Pancreas (tissue), 10 donors: ENCODE results near the gene DTL. TPM values are rescaled to one million over a fixed set of nuclear protein-coding genes. Genes with fewer than 3 reads are reported as not detected.

Experiments
- ATAC-seq, 4 donors: fragments of 200-7000 bp; cut with Tn5 transposase; one replicate each; pipeline versions ENCODE4 v1.8.0 to v1.9.1; 2020; ENCODE audit warnings: mild to moderate bottlenecking in 4 of 4, moderate library complexity in 4 of 4
- DNase-seq, 6 donors: peaks; one replicate each; pipeline ENCODE4 v3.0.0-alpha.2; 2020
- FAIRE-seq: peaks from 2 replicates; lab custom pipeline; 2012; peaks lifted over from hg19 to GRCh38; lab: Jason Lieb, UNC
- H3K27ac ChIP-seq, 4 donors: fragments of 200-600 bp; sonication (generic); 1 replicate in 3 of 4; 2 replicates in 1 of 4; pipeline versions ENCODE4 v1.5.0 to v1.8.0; 2020
- H3K27me3 ChIP-seq, 4 donors: fragments of 200-600 bp; one replicate each; pipeline ENCODE4 v1.8.0; 2021
- H3K36me3 ChIP-seq, 3 donors: fragments of 200-600 bp; sonication (generic) in 1 of 3; one replicate each; pipeline versions ENCODE4 v1.5.0 to v1.8.0; 2020 to 2021
- H3K4me1 ChIP-seq, 3 donors: fragments of 200-600 bp; one replicate each; pipeline ENCODE4 v1.8.0; 2021
- H3K4me3 ChIP-seq, 4 donors: fragments of 200-600 bp; sonication (generic) in 2 of 4; one replicate each; pipeline versions ENCODE4 v1.5.0 to v1.8.0; 2020 to 2021
- H3K9me3 ChIP-seq, 4 donors: fragments of 200-600 bp; one replicate each; pipeline ENCODE4 v1.8.0; 2021
- CTCF ChIP-seq, 4 donors: fragments of 200-600 bp; sonication (generic) in 3 of 4; IDR thresholded peaks; one replicate each; pipeline versions ENCODE4 v1.5.0 to v1.8.0; 2021; ENCODE audit warnings: antibody characterized with exemption in 4 of 4
- intact Hi-C, 3 donors: fragments of 100-400 bp; cut with DNase I; formaldehyde crosslinking; loops; one replicate each; pipeline versions ENCODE4 v1.11.1 to v1.14.2; 2022
- microRNA-seq, 2 donors: library from miRNA; unstranded; fragments of <30 nt; microRNA quantifications; one replicate each; pipeline versions ENCODE4 to v1.1.0, GENCODE V29; 2019 to 2020
- polyA plus RNA-seq, 2 donors: library from polyadenylated mRNA; stranded (reverse); fragments of 200-250 nt; gene quantifications; one replicate each; pipeline ENCODE4 v1.2.3, GENCODE V29; 2013
- total RNA-seq, 6 donors: library from RNA; stranded (reverse); fragmentation: NEBNext Ultra II Directional in 4 of 6; extraction: Animal tissue kit (Norgen Biotek cat#: 25700) in 4 of 6; gene quantifications; one replicate each; pipeline versions ENCODE4 v1.2.1 to v1.2.4, GENCODE V29; 2021 to 2023
- donor health status: healthy with polysubstance abuse.
- donor health status: DM: no; HTN: no; CAD: no; lungs with moderate emphysema.
- donor health status: DM: no; HTN: no; CAD: no.
- donor health status: control.
- donor health status: control.
- donor health status: Bipolar disorder and iron deficiency.
- donor health status: DM: yes; HTN: yes; CAD: no.
- donor health status: DM: no; HTN: no; CAD: no.
- donor health status: DM: no; HTN: no; CAD: no.
- donor health status: DM: yes; HTN: yes; CAD: no.

Gene DTL
- total and polyA plus RNA-seq, 8 donors, result 0.05 to 1.1 (median 0.49) TPM

- Histone ChIP-seq H3K9me3 (no peaks in the 10 kb centered on the region), H3K4me1 (no peaks in the 10 kb centered on the region), H3K4me3 (no peak overlapping the region), H3K27ac (no peak overlapping the region), H3K36me3 (no peaks in the 10 kb centered on the region), H3K27me3 (no peaks in the 10 kb centered on the region)
- TF ChIP-seq CTCF (IDR thresholded peaks at IDR 0.05), result no peak
- ATAC-seq, result no peak
- DNase-seq, result no peak
- no peak for FAIRE-seq
- intact Hi-C loops, result no loop called here
Observed at GRCh38 chr1:212153635-212154034, 118.1 kb downstream of the DTL start.

Small RNAs within 50 kb of the gene (microRNA-seq; reads per million reads assigned to microRNA genes)
- gene MIR3122, result 0 reads per million in 2 donors

Other genes with a start within 250 kb of the DTL start
- 10 to 100 TPM; 20.7 to 49.7 (median 25.7) TPM for gene LPGAT1, start 205.0 kb upstream of the DTL start, total RNA-seq
- gene LPGAT1, start 205.0 kb upstream of the DTL start, polyA plus RNA-seq, result 10 to 100 TPM in 1 of 2 donors, 1 to 10 TPM in 1; 8.2 to 12.6 TPM
- gene INTS7, start 191 bp upstream of the DTL start, total RNA-seq, result 10 to 100 TPM in 1 of 6 donors, 1 to 10 TPM in 5; 3.3 to 10.1 (median 5.3) TPM
- 1 to 10 TPM; 3.1 to 4.5 TPM for gene INTS7, start 191 bp upstream of the DTL start, polyA plus RNA-seq
- 10 to 100 TPM; 19.6 to 30.5 (median 22.2) TPM for gene PPP2R5A, start 249.7 kb downstream of the DTL start, total RNA-seq
- gene PPP2R5A, start 249.7 kb downstream of the DTL start, polyA plus RNA-seq, result 10 to 100 TPM; 14.4 to 19.3 TPM